WTC11 (cell line): ENCODE measurements around the gene IRX4. TPM values are rescaled to one million over a fixed set of nuclear protein-coding genes. Genes with fewer than 3 reads are reported as not detected.

Experiments
- ATAC-seq: fragments of 200-7000 bp; cut with Tn5 transposase; 2 replicates; pipeline ENCODE4 v1.10.0; 2021; ENCODE audit warnings: mild to moderate bottlenecking, moderate library complexity
- CTCF ChIA-PET: fragments of 300-600 bp; sonication (Branson Sonifier 250); formaldehyde crosslinking; loops from one replicate; lab custom pipeline; 2021; ENCODE audit warnings: antibody characterized with exemption; lab: Charles Lee
- POLR2A ChIA-PET: fragments of 350-600 bp; sonication (Branson Sonifier 250); formaldehyde crosslinking; loops from one replicate; lab custom pipeline; 2021; ENCODE audit warnings: antibody characterized with exemption; lab: Charles Lee
- DNase-seq: peaks from one replicate; pipeline ENCODE4 v3.0.0; 2021; ENCODE audit warnings: low spot score
- H3K27ac Mint-ChIP-seq: 2 replicates; pipeline ENCODE4 v1.8.0; 2021; ENCODE audit warnings: mixed read lengths
- H3K27me3 Mint-ChIP-seq: 2 replicates; pipeline ENCODE4 v1.8.0; 2021; ENCODE audit warnings: low read depth, mild to moderate bottlenecking, moderate library complexity, mixed read lengths
- H3K36me3 Mint-ChIP-seq: 2 replicates; pipeline ENCODE4 v1.8.0; 2021; ENCODE audit warnings: mixed read lengths
- H3K4me1 Mint-ChIP-seq: 2 replicates; pipeline ENCODE4 v1.8.0; 2022; ENCODE audit warnings: mixed read lengths
- H3K4me3 Mint-ChIP-seq: 2 replicates; pipeline ENCODE4 v1.8.0; 2021; ENCODE audit warnings: mild to moderate bottlenecking, moderate library complexity, mixed read lengths
- H3K9me3 Mint-ChIP-seq: 2 replicates; pipeline ENCODE4 v1.8.0; 2021; ENCODE audit warnings: mixed read lengths
- CTCF ChIP-seq: fragments of 200-600 bp; IDR thresholded peaks from 2 replicates; pipeline ENCODE4 v1.8.0; 2022; ENCODE audit warnings: antibody characterized with exemption
- FOXK1 ChIP-seq: sonication (generic); formaldehyde crosslinking; IDR thresholded peaks from 2 replicates; pipeline ENCODE4 v1.8.0; 2022; ENCODE audit warnings: mild to moderate bottlenecking, moderate library complexity, missing genetic modification reagents
- MAX ChIP-seq: sonication (generic); formaldehyde crosslinking; IDR thresholded peaks from 2 replicates; pipeline ENCODE4 v1.8.0; 2022; ENCODE audit warnings: mild to moderate bottlenecking, missing genetic modification reagents
- NFE2L1 ChIP-seq: sonication (generic); formaldehyde crosslinking; IDR thresholded peaks from 2 replicates; pipeline ENCODE4 v1.8.1; 2023; ENCODE audit warnings: missing genetic modification reagents
- NR3C1 ChIP-seq: sonication (generic); formaldehyde crosslinking; conservative IDR thresholded peaks from 2 replicates; pipeline ENCODE4 v1.8.1; 2023; ENCODE audit warnings: low read depth, mild to moderate bottlenecking, missing genetic modification reagents
- PRDM15 ChIP-seq: sonication (generic); formaldehyde crosslinking; IDR thresholded peaks from 2 replicates; pipeline ENCODE4 v1.8.0; 2022; ENCODE audit warnings: missing genetic modification reagents
- SP1 ChIP-seq: sonication (generic); formaldehyde crosslinking; conservative IDR thresholded peaks from 2 replicates; pipeline ENCODE4 v1.8.1; 2022; ENCODE audit warnings: missing genetic modification reagents
- TEAD1 ChIP-seq: sonication (generic); formaldehyde crosslinking; IDR thresholded peaks from 2 replicates; pipeline ENCODE4 v1.8.0; 2022; ENCODE audit warnings: mild to moderate bottlenecking, missing genetic modification reagents
- ZBTB21 ChIP-seq: sonication (generic); formaldehyde crosslinking; IDR thresholded peaks from 2 replicates; pipeline ENCODE4 v1.8.1; 2023; ENCODE audit warnings: mild to moderate bottlenecking, missing genetic modification reagents, borderline replicate concordance
- ZNF396 ChIP-seq: fragments of 250-450 bp; sonication (Bioruptor Pico); IDR thresholded peaks from 2 replicates; pipeline ENCODE4 v1.8.0; 2021; ENCODE audit warnings: mild to moderate bottlenecking, moderate library complexity, borderline replicate concordance
- ZNF416 ChIP-seq: fragments of 250-450 bp; sonication (Bioruptor Pico); IDR thresholded peaks from 2 replicates; pipeline ENCODE4 v1.9.0; 2021; ENCODE audit warnings: mild to moderate bottlenecking, inconsistent platforms
- ZNF423 ChIP-seq: fragments of 250-450 bp; sonication (Bioruptor Pico); IDR thresholded peaks from 2 replicates; pipeline ENCODE4 v2.1.2; 2022; ENCODE audit warnings: mild to moderate bottlenecking, moderate library complexity
- ZNF512 ChIP-seq: sonication (generic); formaldehyde crosslinking; IDR thresholded peaks from 2 replicates; pipeline ENCODE4 v1.8.1; 2022; ENCODE audit warnings: missing genetic modification reagents, borderline replicate concordance
- total RNA-seq: library from RNA; stranded (reverse); gene quantifications from 3 replicates; pipeline ENCODE4 v1.2.3, GENCODE V29; 2021
- TF ChIP-seq, protein P1 (sequence below): sonication (generic); formaldehyde crosslinking; IDR thresholded peaks from 2 replicates; pipeline ENCODE4 v1.8.1; 2022; ENCODE audit warnings: mild to moderate bottlenecking, moderate library complexity, missing genetic modification reagents
- TF ChIP-seq, protein P2 (sequence below): fragments of 250-450 bp; sonication (Bioruptor Pico); IDR thresholded peaks from 2 replicates; pipeline ENCODE4 v1.9.0; 2021; ENCODE audit warnings: mild to moderate bottlenecking
- TF ChIP-seq, protein P3 (sequence below): fragments of 250-450 bp; sonication (Bioruptor Pico); IDR thresholded peaks from 2 replicates; pipeline ENCODE4 v1.9.0; 2021; ENCODE audit warnings: moderate library complexity, mild to moderate bottlenecking, inconsistent platforms, borderline replicate concordance
- TF ChIP-seq, protein P4 (sequence below): sonication (generic); formaldehyde crosslinking; conservative IDR thresholded peaks from 2 replicates; pipeline ENCODE4 v1.8.1; 2022; ENCODE audit warnings: mild to moderate bottlenecking, missing genetic modification reagents

IRX4 gene
- total RNA-seq, 1 experiment from 2014 or later = 9.0 TPM

- Mint-ChIP-seq H3K9me3 (no peaks in the 10 kb centered on the region), H3K36me3 (no peaks in the 10 kb centered on the region), H3K4me1 (peaks cover 2% of the 10 kb centered on the region), H3K4me3 (no peak overlapping the region), H3K27ac (no peak overlapping the region), H3K27me3 (peaks cover 11% of the 10 kb centered on the region)
- DNase-seq = no peak
- TF ChIP-seq, protein P1, sequence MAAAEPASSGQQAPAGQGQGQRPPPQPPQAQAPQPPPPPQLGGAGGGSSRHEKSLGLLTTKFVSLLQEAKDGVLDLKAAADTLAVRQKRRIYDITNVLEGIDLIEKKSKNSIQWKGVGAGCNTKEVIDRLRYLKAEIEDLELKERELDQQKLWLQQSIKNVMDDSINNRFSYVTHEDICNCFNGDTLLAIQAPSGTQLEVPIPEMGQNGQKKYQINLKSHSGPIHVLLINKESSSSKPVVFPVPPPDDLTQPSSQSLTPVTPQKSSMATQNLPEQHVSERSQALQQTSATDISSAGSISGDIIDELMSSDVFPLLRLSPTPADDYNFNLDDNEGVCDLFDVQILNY (CRISPR knock-in tag) = no peak
- TF ChIP-seq CTCF = no peak
- TF ChIP-seq, protein P2, sequence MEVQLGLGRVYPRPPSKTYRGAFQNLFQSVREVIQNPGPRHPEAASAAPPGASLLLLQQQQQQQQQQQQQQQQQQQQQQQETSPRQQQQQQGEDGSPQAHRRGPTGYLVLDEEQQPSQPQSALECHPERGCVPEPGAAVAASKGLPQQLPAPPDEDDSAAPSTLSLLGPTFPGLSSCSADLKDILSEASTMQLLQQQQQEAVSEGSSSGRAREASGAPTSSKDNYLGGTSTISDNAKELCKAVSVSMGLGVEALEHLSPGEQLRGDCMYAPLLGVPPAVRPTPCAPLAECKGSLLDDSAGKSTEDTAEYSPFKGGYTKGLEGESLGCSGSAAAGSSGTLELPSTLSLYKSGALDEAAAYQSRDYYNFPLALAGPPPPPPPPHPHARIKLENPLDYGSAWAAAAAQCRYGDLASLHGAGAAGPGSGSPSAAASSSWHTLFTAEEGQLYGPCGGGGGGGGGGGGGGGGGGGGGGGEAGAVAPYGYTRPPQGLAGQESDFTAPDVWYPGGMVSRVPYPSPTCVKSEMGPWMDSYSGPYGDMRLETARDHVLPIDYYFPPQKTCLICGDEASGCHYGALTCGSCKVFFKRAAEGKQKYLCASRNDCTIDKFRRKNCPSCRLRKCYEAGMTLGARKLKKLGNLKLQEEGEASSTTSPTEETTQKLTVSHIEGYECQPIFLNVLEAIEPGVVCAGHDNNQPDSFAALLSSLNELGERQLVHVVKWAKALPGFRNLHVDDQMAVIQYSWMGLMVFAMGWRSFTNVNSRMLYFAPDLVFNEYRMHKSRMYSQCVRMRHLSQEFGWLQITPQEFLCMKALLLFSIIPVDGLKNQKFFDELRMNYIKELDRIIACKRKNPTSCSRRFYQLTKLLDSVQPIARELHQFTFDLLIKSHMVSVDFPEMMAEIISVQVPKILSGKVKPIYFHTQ (CRISPR knock-in tag) = no peak
- no peak for TF ChIP-seq SP1 (CRISPR knock-in tag)
- TF ChIP-seq NFE2L1 (CRISPR knock-in tag) = no peak
- ChIA-PET POLR2A (no interaction called here), CTCF (interaction anchor here (0.6 kb wide), 1 partner anchor 1615 kb away, joined by 3 read pairs; no protein-coding TSS in a partner anchor)
- no peak for ATAC-seq
These were observed 14.9 kb downstream of the IRX4 start for GRCh38 chr5:1867815-1868143.

GRCh38 chr5:1867114-1867814 lies 15.5 kb downstream of the IRX4 start:
- no peaks in the 10 kb centered on the region for H3K9me3 Mint-ChIP-seq
- H3K4me3 Mint-ChIP-seq = no peak overlapping the region
- TF ChIP-seq NFE2L1 (CRISPR knock-in tag) = no peak
- no peak for TF ChIP-seq ZBTB21 (CRISPR knock-in tag)
- TF ChIP-seq ZNF416 (CRISPR knock-in tag) = no peak
- no peak for TF ChIP-seq PRDM15 (CRISPR knock-in tag)
- TF ChIP-seq, protein P1 (CRISPR knock-in tag) = no peak
- no peak for TF ChIP-seq MAX
- TF ChIP-seq TEAD1 (CRISPR knock-in tag) = no peak
- peaks cover 6% of the 10 kb centered on the region for H3K27me3 Mint-ChIP-seq
- H3K27ac Mint-ChIP-seq = no peak overlapping the region
- ChIA-PET POLR2A (no interaction called here), CTCF (no interaction called here)
- no peaks in the 10 kb centered on the region for H3K4me1 Mint-ChIP-seq
- H3K36me3 Mint-ChIP-seq = no peaks in the 10 kb centered on the region
- ATAC-seq (no peak), DNase-seq (no peak)

DNA sequence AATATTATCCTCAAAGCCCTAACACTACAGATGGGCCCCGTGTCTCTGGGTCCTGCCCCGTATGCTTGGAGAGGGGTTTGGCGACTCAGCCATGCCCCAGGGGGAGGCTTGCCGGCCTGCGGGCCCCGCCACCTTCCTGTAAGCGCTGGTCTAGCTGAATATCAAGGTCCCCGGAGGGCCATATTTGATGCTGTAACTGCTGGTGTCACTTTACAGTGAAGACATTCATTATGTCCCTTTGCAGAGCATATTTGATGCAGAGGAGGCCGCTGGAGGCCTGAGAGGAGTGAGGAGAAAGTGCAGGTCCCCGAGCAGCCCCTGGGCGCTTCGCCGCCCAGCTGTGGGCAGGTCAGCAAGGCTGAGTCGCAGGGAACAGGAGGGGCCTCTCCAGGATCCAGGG lies 16.8 kb downstream of the IRX4 start:
- POLR2A ChIA-PET = no interaction called here
- ATAC-seq (no peak), DNase-seq (no peak)
- H3K27ac Mint-ChIP-seq = no peak overlapping the region
- no peaks in the 10 kb centered on the region for H3K9me3 Mint-ChIP-seq
- H3K4me3 Mint-ChIP-seq = no peak overlapping the region
- TF ChIP-seq ZNF396 (CRISPR knock-in tag) (no peak), ZNF512 (no peak), SP1 (CRISPR knock-in tag) (no peak), NR3C1 (CRISPR knock-in tag) (no peak), ZNF423 (no peak), FOXK1 (CRISPR knock-in tag) (no peak)
- TF ChIP-seq, protein P3, sequence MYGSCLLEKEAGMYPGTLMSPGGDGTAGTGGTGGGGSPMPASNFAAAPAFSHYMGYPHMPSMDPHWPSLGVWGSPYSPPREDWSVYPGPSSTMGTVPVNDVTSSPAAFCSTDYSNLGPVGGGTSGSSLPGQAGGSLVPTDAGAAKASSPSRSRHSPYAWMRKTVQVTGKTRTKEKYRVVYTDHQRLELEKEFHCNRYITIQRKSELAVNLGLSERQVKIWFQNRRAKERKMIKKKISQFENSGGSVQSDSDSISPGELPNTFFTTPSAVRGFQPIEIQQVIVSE (CRISPR knock-in tag) = no peak
- TF ChIP-seq, protein P4, sequence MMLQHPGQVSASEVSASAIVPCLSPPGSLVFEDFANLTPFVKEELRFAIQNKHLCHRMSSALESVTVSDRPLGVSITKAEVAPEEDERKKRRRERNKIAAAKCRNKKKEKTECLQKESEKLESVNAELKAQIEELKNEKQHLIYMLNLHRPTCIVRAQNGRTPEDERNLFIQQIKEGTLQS = no peak
- CTCF ChIA-PET = interaction anchor here (1.0 kb wide), 1 partner anchor 103 kb away, joined by 3 read pairs; no protein-coding TSS in a partner anchor
- H3K4me1 Mint-ChIP-seq = no peaks in the 10 kb centered on the region
- H3K36me3 Mint-ChIP-seq = no peaks in the 10 kb centered on the region
- no peaks in the 10 kb centered on the region; the same call in 1 of the 2 replicates for H3K27me3 Mint-ChIP-seq
